Panc1 (cell line): ENCODE results near the gene TNRC6A.

ENCODE experiments used
- POLR2AphosphoS5 ChIP-seq: IDR thresholded peaks from 2 replicates; pipeline ENCODE4 v1.6.1; 2012; ENCODE audit warnings: mild to moderate bottlenecking, low read depth, low read length, moderate library complexity
- TCF7L2 ChIP-seq: IDR thresholded peaks from 2 replicates; pipeline ENCODE4 v1.6.1; 2011; ENCODE audit warnings: mild to moderate bottlenecking, low read depth, low read length, inconsistent platforms
- TF ChIP-seq, protein P1 (sequence below), 2 experiments: IDR thresholded peaks; 2 replicates each; pipeline ENCODE4 v1.6.1; 2011 to 2012; ENCODE audit warnings: low read depth in 2 of 2, control low read depth in 1 of 2, low read length in 1 of 2, mild to moderate bottlenecking in 1 of 2, moderate library complexity in 1 of 2; ENCODE audit not compliant: insufficient read depth in 1 of 2
- TF ChIP-seq, protein P2 (sequence below): fragments of 450-650 bp; IDR thresholded peaks from 2 replicates; pipeline ENCODE4 v1.5.1; 2017; ENCODE audit warnings: mild to moderate bottlenecking

- TF ChIP-seq, protein P1, sequence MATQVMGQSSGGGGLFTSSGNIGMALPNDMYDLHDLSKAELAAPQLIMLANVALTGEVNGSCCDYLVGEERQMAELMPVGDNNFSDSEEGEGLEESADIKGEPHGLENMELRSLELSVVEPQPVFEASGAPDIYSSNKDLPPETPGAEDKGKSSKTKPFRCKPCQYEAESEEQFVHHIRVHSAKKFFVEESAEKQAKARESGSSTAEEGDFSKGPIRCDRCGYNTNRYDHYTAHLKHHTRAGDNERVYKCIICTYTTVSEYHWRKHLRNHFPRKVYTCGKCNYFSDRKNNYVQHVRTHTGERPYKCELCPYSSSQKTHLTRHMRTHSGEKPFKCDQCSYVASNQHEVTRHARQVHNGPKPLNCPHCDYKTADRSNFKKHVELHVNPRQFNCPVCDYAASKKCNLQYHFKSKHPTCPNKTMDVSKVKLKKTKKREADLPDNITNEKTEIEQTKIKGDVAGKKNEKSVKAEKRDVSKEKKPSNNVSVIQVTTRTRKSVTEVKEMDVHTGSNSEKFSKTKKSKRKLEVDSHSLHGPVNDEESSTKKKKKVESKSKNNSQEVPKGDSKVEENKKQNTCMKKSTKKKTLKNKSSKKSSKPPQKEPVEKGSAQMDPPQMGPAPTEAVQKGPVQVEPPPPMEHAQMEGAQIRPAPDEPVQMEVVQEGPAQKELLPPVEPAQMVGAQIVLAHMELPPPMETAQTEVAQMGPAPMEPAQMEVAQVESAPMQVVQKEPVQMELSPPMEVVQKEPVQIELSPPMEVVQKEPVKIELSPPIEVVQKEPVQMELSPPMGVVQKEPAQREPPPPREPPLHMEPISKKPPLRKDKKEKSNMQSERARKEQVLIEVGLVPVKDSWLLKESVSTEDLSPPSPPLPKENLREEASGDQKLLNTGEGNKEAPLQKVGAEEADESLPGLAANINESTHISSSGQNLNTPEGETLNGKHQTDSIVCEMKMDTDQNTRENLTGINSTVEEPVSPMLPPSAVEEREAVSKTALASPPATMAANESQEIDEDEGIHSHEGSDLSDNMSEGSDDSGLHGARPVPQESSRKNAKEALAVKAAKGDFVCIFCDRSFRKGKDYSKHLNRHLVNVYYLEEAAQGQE (IDR thresholded peaks at IDR 0.05; ENCODE audit: insufficient read depth in 1 of 2, low read depth in 2 of 2, low read length in 1 of 2) = no peak
- TF ChIP-seq, protein P2, sequence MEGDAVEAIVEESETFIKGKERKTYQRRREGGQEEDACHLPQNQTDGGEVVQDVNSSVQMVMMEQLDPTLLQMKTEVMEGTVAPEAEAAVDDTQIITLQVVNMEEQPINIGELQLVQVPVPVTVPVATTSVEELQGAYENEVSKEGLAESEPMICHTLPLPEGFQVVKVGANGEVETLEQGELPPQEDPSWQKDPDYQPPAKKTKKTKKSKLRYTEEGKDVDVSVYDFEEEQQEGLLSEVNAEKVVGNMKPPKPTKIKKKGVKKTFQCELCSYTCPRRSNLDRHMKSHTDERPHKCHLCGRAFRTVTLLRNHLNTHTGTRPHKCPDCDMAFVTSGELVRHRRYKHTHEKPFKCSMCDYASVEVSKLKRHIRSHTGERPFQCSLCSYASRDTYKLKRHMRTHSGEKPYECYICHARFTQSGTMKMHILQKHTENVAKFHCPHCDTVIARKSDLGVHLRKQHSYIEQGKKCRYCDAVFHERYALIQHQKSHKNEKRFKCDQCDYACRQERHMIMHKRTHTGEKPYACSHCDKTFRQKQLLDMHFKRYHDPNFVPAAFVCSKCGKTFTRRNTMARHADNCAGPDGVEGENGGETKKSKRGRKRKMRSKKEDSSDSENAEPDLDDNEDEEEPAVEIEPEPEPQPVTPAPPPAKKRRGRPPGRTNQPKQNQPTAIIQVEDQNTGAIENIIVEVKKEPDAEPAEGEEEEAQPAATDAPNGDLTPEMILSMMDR = no peak
- no peak for TF ChIP-seq POLR2AphosphoS5
- TF ChIP-seq TCF7L2 = no peak
These were observed 41.8 kb downstream of the TNRC6A start for GRCh38 chr16:24771132-24771778.
